Activated CD8-positive, alpha-beta memory T cell treated with anti-CD3 and anti-CD28 coated beads, Interleukin-2, amount 50 U/mL, for 24 hours (primary cell): ENCODE data around the gene TBCCD1.
"Not testable (repeated sequence)": the region's sequence is repeated elsewhere in the genome, so short reads cannot be mapped to it uniquely, and the experiment has no call there.

ENCODE experiments used
- DNase-seq: peaks from one replicate; pipeline ENCODE4 v3.0.0-alpha.2; 2020; ENCODE audit errors: extremely low read depth

Gene TBCCD1

DNA sequence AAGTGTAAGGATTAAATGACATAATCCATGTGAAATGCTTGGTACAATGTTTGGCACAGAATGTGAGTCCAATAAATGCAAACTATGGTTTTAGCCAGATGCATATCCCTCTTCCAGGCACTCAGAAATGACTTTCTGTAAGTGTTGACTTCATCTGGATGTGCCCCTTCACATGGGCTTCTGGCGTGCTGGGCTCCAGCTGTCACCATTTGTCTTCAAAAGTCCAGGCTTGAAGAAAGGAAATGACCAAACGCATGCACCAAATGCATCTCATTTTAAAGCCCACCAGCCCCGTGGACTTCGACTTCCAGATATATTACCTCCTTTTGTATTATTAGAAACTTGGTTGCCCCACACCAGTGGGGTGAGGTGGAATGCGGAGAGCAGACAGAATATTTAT, 46.7 kb downstream of the TBCCD1 start:
- DNase-seq: no peak

GRCh38 chr3:186519021-186519658, 48.0 kb downstream of the TBCCD1 start:
- peak; percentile 24 for DNase-seq

- no peak for DNase-seq
These were observed 49.9 kb downstream of the TBCCD1 start for GRCh38 chr3:186517218-186517617.

GRCh38 chr3:186516646-186517045, 50.5 kb downstream of the TBCCD1 start:
- DNase-seq: no peak

DNA sequence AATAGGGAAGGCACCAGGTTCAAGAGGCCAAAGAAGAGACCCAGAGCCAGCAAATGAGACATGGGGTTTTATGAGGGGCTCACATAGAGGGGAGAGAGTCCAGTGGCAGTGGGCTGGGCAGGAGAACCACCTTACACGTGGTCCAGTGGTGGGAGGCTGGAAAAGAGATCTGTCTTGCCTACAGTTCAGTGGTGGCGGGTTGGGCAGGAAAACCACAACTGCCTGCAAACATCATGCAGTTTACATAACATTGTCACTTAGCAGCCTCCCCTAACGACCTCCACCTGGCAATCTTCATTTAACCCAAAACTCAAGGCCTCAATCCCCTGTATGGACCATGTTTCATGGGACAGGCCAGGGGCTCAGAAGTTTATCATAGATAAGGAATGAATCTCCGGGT, 52.0 kb downstream of the TBCCD1 start:
- no peak for DNase-seq

DNA sequence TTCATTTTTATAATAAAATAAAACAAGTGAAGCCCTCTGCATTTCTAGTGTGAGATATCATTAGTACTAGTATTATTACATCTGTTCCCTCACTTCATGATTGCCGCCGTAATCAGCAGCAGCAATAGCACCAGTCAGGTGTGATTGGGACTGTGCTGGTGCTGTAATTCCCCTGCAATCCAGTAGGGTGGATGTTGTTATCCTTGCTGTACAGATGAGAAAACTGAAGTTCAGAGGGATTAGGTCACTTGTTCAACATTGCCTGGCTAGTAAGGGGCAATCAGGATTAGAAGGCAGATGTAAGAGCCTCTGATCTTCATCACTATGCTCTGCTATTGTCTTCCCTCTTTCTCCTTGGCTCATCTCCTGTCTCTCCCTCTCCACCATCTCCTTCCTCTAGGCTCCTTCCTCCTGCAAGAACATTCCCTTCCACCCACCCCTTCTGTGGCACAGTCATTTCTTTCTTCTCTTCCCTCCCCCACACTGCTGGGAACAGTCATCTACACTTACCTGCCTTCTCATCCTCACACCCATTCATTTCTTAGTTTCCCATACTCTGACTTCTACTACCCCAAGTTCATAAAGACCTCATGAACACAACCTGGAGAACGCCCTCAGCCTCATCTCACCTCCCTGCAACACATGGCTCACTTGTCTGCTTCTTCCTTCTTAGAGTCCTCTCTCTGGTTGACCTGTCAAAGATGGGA, 52.7 kb downstream of the TBCCD1 start:
- no peak for DNase-seq

DNA sequence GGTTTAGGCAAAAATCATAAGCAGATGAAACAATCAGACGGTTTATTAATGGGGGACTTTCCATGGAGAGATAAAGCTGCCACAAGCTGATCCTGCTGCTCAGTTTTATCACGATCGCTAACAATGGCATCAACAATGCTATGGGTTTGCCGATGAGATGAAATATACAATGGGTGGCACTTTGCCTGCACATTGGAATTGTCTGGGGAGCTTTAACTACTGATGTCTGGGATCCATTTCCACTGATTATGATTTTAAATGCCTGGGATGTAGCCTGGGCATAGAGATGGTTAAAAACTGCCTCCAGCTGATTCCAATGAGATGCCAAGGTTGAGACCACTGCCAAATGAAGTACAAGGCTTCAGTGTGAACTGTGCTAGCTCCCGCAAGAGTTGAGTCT, 53.8 kb downstream of the TBCCD1 start:
- DNase-seq: no peak

DNA sequence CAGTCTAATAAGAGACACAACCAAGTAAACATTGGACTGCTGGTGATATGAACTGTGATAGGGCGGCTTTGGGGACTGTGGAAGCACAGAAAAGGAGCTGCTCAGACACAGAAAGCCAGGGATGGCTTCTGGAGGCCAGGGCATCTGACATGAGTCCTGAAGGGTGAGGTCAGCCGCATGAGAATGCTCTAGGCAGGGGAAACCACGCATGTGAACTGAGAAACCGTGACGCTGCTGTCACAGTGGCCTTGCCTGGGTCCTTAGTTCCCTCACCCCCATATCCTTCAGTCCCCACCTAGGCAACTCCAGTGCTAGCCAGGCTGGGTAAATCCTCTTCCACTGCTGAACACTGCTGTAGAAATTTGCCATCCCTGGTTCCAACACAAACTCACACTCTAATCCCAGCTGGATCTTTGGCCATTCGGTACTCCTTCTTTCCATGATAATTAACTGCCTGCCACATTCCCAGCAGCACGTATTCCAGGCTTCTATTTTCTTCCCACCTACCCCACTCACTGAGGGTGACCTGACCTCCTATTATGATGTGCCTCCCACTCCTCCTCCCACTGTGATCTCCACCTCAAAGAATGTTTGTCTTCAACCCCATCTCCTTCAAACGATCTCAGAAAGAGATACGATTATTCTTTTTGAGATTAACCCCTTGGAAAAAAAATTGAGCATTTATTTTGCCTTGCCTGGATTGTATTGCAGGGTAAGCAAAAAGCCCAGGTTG, 54.4 kb downstream of the TBCCD1 start:
- DNase-seq: no peak

DNA sequence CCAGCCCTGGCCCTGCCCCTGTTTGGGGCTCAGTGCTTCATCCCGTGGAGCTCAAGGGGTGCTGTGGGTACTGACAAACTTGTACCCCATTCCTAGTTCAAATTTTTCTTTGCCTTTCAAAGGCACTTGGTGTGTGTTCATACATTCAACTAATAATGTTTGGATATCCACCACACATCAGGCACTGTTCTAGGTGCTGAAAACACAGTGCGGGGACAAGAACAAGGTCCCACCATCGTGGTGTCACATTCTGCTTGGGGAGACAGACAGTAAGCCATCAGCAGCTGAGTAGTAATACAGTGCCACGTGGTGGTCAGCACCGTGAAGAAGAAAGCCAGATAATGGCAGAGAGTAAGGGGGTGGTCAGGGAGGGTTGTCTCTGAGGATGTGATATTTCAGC, 55.4 kb downstream of the TBCCD1 start:
- no peak for DNase-seq

DNA sequence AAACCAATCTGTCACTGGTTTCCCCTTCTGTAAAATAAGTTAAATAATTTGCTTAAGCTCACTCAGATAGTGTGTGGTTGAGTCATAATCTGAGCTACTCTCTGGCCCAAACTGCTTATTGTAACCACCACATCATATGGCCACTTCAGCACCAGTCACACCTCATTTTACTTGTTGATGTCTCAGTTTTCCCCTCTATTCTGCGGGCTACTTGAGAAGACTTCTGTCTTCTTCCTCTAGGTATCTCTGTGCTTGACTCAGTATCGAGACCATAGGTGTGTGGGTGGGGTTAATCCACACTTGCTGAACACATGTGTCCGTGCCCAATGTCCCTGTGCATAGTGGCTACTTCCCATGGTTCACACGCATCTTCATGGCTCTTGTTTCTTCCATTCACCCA, 55.9 kb downstream of the TBCCD1 start:
- no peak for DNase-seq

GRCh38 chr3:186510374-186511079, 56.6 kb downstream of the TBCCD1 start:
- DNase-seq: no peak

DNA sequence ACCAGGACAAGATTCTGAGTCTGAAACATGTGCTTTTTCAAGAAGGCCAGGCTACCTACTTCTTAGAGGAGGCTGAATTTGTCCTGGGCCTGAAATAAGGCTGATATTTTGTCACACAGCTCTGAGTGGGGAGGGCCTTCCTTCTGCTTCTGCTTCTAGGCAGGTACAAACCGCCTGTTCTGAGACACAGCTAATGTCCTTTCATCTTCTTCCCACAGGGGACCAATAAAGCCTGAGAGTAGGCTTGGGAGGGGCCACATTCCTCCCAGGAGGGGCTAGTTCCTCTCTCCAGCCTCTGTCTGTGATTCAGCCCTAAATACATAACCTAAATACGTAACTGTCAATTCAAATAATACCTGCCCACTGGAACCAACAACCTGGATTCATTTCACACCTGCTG, 57.7 kb downstream of the TBCCD1 start:
- DNase-seq: no peak

DNA sequence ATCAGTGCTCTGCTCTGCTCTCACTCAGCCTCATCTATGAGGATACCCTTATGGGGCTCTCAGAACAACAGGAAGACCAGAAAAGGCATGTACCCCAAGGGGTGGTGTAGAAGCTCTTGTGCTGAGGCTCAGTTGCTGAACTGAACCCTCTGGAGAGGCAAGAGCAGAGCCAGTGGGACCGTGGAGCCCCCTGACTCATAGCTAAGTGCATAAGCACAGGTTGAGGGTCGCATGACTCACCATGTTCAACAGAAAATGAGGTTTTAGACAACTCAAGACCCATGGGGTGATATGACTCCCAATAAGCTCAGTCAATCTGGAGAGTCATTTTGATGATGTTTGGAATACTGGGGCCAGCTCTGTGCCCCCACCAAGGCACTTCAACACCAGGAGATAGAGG, 60.3 kb downstream of the TBCCD1 start:
- no peak for DNase-seq

DNA sequence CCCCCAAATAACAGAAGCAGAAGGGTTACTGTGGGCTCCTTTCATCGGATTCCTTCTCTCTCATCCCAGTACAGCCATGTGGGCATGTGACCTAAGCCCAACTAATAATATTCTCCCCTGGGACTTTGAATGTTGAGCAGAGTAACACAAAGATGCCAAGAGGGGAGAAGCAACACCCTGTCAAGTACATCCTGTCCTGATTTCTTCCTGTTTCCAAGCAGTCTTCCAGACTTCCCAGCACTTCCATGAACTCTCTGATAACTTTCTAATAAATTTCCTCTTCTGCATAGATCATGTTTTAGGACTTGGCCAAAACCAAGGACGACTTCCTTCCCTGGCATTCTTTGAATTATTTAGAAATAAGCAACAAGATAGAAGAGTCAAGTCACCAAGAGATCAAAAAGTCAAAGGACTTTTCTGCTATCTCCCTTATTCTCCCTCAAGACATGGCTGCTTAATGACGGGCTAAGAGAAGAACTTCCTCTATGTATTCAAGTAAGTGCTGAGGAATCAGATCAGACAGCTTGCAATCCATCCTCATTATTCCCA, 60.9 kb downstream of the TBCCD1 start:
- no peak for DNase-seq

DNA sequence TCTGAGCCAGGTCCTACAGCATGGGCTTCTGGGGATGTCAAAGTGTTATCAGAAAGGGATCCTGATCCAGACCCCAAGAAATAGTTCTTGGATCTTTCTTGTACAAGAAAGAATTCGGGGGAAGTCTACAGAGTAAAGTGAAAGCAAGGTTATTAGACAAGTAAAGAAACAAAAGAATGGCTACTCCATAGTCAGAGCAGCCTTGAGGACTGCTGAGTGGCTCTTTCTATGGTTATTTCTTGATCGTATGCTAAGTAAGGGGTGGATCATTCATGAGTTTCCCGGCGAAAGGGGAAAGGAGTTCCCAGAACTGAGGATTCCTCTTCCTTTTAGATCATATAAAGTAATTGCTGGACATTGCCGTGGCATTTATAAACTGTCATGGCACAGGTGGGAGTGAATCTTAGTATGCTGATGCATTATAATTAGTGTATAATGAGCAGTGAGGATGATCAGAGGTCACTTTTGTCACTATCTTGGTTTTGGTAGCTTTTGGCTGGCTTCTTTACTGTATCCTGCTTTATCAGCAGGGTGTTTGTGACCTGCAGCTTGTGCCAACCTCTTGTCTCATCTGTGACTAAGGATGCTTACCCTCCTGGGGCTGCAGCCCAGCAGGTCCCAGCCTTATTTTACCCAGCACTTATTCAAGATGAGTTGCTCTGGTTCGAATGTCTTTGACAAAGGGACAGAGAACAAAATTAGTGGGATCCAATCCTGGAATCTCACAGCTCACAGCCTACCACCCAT, 64.0 kb downstream of the TBCCD1 start:
- DNase-seq: no peak

- DNase-seq: no peak
These were observed 64.8 kb downstream of the TBCCD1 start for GRCh38 chr3:186502138-186502948.

- not testable (repeated sequence) for DNase-seq
These were observed 67.2 kb downstream of the TBCCD1 start for GRCh38 chr3:186499949-186500348.

DNA sequence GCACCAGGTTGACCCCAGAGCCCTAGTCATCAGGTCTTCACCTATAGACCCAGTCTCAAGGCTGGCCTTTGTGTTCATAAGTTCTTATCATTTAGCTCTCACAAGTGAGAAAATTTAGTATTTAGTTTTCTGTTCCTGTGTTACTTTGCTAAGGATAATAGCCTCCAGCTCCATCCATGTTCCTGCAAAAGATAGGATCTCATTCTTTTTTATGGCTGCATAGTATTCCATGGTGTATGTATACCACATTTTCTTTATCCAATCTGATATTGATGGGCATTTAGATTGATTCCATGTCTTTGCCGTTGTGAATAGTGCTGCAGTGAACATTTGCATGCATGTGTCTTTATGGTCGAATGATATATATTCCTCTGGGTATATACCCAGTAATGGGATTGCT, 69.1 kb downstream of the TBCCD1 start:
- DNase-seq: not testable (repeated sequence)

GRCh38 chr3:186497608-186498007, 69.5 kb downstream of the TBCCD1 start:
- no peak for DNase-seq

DNA sequence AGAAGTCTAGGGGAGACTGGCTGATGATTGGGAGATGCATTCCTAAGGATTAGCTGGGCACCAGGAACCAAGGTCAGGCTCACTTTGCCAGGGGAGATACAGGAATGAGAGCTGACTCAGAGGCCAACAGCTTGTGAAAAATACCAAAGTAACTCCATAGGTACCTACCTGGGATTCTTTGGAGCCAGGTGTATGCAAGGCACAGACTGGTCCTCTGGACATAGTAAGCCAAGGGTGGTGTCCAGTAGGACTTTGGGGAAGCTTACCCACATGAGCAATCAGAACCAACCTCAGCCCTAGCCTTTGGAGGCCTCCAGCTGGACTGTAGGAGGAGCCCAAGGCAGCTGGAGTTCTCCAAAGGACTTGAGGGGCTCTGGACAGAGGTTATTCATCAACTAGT, 70.5 kb downstream of the TBCCD1 start:
- no peak for DNase-seq
